Trophoblast cell (in vitro differentiated cells and primary cell): Measurements from ENCODE around the gene ANKRD13B.
A peak's percentile ranks its signal among the peaks of the same experiment; 100 is the strongest.

ENCODE experiments used
- DNase-seq, 2 donors: peaks; one replicate each; pipeline ENCODE4 v3.0.0-alpha.2; 2016
- H2AFZ ChIP-seq: 2 replicates; pipeline ENCODE4 v1.6.1; 2013; ENCODE audit warnings: low read length, moderate library complexity, mild to moderate bottlenecking; ENCODE audit not compliant: insufficient read depth, poor library complexity
- H2AK5ac ChIP-seq: 2 replicates; pipeline ENCODE4 v1.6.1; 2013; ENCODE audit warnings: mild to moderate bottlenecking, low read length
- H2BK120ac ChIP-seq: 2 replicates; pipeline ENCODE4 v1.6.1; 2013; ENCODE audit warnings: low read length, mild to moderate bottlenecking, moderate library complexity; ENCODE audit not compliant: insufficient read depth, poor library complexity
- H2BK12ac ChIP-seq: 2 replicates; pipeline ENCODE4 v1.6.1; 2013; ENCODE audit warnings: mild to moderate bottlenecking, low read length, moderate library complexity
- H2BK5ac ChIP-seq: 2 replicates; pipeline ENCODE4 v1.6.1; 2013; ENCODE audit warnings: low read length, low read depth, moderate library complexity, mild to moderate bottlenecking; ENCODE audit not compliant: poor library complexity
- H3K14ac ChIP-seq: 2 replicates; pipeline ENCODE4 v1.6.1; 2013; ENCODE audit warnings: mild to moderate bottlenecking, low read length
- H3K18ac ChIP-seq: 2 replicates; pipeline ENCODE4 v1.6.1; 2013; ENCODE audit warnings: mild to moderate bottlenecking, low read length
- H3K23ac ChIP-seq: 2 replicates; pipeline ENCODE4 v1.6.1; 2013; ENCODE audit warnings: low read length
- H3K27ac ChIP-seq: 2 replicates; pipeline ENCODE4 v1.5.1; 2013; ENCODE audit warnings: low read depth, mild to moderate bottlenecking, inconsistent platforms, low read length, moderate library complexity
- H3K27me3 ChIP-seq: 2 replicates; pipeline ENCODE4 v1.6.1; 2013; ENCODE audit warnings: inconsistent platforms, mild to moderate bottlenecking, low read length, moderate library complexity; ENCODE audit not compliant: insufficient read depth
- H3K36me3 ChIP-seq, 2 experiments: 1 replicate in 1 of 2; 2 replicates in 1 of 2; pipeline ENCODE4 v1.6.1; 2013; ENCODE audit warnings: low read length in 2 of 2, mild to moderate bottlenecking in 2 of 2, moderate library complexity in 1 of 2; ENCODE audit not compliant: insufficient read depth in 2 of 2, control insufficient read depth in 1 of 2
- H3K4ac ChIP-seq: 2 replicates; pipeline ENCODE4 v1.6.1; 2013; ENCODE audit warnings: low read depth, mild to moderate bottlenecking, low read length, moderate library complexity
- H3K4me1 ChIP-seq, 2 experiments: 1 replicate in 1 of 2; 2 replicates in 1 of 2; pipeline ENCODE4 v1.6.1; 2013; ENCODE audit warnings: low read length in 2 of 2, mild to moderate bottlenecking in 2 of 2, moderate library complexity in 1 of 2; ENCODE audit not compliant: insufficient read depth in 2 of 2, control insufficient read depth in 1 of 2
- H3K4me2 ChIP-seq: 2 replicates; pipeline ENCODE4 v1.6.1; 2013; ENCODE audit warnings: inconsistent platforms, mild to moderate bottlenecking, low read length, moderate library complexity
- H3K4me3 ChIP-seq: 2 replicates; pipeline ENCODE4 v1.5.1; 2013; ENCODE audit warnings: mild to moderate bottlenecking, low read depth, low read length, inconsistent platforms
- H3K79me1 ChIP-seq: one replicate; pipeline ENCODE4 v1.6.1; 2013; ENCODE audit warnings: low read length
- H3K79me2 ChIP-seq: 2 replicates; pipeline ENCODE4 v1.6.1; 2013; ENCODE audit warnings: low read length, mild to moderate bottlenecking; ENCODE audit not compliant: control insufficient read depth, insufficient read depth, poor library complexity
- H3K9ac ChIP-seq: 2 replicates; pipeline ENCODE4 v1.6.1; 2013; ENCODE audit warnings: mild to moderate bottlenecking, low read length
- H3K9me3 ChIP-seq: 2 replicates; pipeline ENCODE4 v1.6.1; 2013; ENCODE audit warnings: low read depth, mild to moderate bottlenecking, control low read depth, inconsistent platforms, low read length; ENCODE audit not compliant: insufficient read depth
- H4K12ac ChIP-seq: 2 replicates; pipeline ENCODE4 v1.6.1; 2013; ENCODE audit warnings: low read depth, mild to moderate bottlenecking, low read length, moderate library complexity
- H4K8ac ChIP-seq: 2 replicates; pipeline ENCODE4 v1.6.1; 2013; ENCODE audit warnings: low read depth, mild to moderate bottlenecking, low read length, moderate library complexity
- H4K91ac ChIP-seq: one replicate; pipeline ENCODE4 v1.6.1; 2013; ENCODE audit warnings: low read depth, mild to moderate bottlenecking, low read length, moderate library complexity
- WGBS: extraction: QIAGEN DNeasy Blood & Tissue Kit; methylation state at CpG from one replicate; pipeline ENCODE4 v1.1.7; 2013; ENCODE audit warnings: missing lambda C conversion rate; ENCODE audit not compliant: insufficient read length, insufficient coverage; ENCODE audit errors: extremely low coverage; 5-methylcytosine and 5-hydroxymethylcytosine counted together

The ANKRD13B gene

DNA sequence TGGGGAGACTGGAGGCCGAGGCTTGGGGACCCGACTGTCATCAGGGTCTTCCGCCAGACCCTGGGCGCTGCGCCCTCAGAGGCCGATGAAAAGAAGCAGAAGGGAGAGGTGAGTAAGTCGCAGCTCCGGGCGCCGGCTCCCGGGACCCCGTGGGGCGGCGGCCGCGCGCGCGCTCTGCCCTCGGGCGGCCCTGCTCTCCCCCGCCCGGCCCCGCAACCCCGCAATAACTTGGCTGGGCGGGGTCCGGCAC is 25.7 kb upstream of the ANKRD13B start:
- no peak for DNase-seq
- no peak overlapping the region for H2BK12ac ChIP-seq
- no peak overlapping the region for H2AK5ac ChIP-seq
- no peak overlapping the region for H3K23ac ChIP-seq
- peak overlapping the region; percentile 56 for H2AFZ ChIP-seq
- no peak overlapping the region for H2BK120ac ChIP-seq
- peak overlapping the region; percentile 97 for H3K4me2 ChIP-seq
- no peak overlapping the region for H3K9ac ChIP-seq
- peak overlapping the region; percentile 36 for H3K18ac ChIP-seq
- peaks cover 5% of the 10 kb centered on the region for H3K9me3 ChIP-seq
- H3K27me3 ChIP-seq: peaks cover 11% of the 10 kb centered on the region
- peaks cover 7% of the 10 kb centered on the region for H3K79me2 ChIP-seq
- H3K27ac ChIP-seq: no peak overlapping the region
- no peak overlapping the region for H3K4ac ChIP-seq
- no peak overlapping the region for H3K14ac ChIP-seq
- H4K12ac ChIP-seq: no peak overlapping the region
- peak overlapping the region; percentile 71 for H3K4me3 ChIP-seq
- H4K91ac ChIP-seq: no peak overlapping the region
- H3K4me1 ChIP-seq: peaks cover 18 to 27% of the 10 kb centered on the region in 2 experiments
- peaks cover 7 to 8% of the 10 kb centered on the region in 2 experiments for H3K36me3 ChIP-seq
- H2BK5ac ChIP-seq: no peak overlapping the region
- H4K8ac ChIP-seq: peak overlapping the region; percentile 61
- peaks cover 11% of the 10 kb centered on the region for H3K79me1 ChIP-seq
- WGBS: no CpG with 5 or more reads among the region's 27 CpGs

DNA sequence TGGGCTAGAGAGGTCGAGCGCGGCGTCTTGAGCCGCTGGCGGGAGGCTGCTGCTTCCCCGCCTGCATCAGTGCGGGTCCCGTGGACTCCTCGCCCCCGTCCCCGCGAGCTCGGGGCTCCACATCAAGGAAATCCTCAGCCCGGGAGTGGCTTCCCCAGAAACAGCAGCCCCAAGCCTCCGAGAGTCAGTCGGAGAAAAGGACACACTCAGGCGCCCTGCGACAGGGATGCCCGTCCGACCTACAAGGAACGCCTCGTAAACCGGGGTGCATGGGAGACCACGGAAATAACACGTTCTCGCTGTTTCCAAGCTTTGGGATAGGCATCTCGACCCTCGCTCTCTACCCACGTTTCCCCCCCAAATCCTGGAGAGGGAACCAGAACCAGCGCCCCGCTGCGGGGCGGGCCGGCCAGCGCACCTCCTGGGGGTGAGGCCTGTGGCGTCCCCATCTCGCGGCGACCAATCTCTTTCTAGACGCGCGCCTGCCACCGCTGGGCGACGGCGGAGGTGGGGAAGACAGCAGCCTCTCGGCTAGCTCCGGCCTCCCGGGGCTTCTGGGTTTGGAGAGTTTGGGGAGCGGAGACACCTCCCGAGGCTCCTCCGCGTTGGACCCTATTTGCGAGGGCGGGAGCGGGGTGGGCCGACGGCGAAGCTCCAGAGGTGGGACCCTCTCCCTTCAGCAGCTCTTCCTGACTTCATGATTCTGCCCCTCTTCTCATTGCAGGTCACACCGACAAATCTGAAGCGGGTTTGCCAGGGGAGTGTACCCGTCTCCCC is 25.2 kb upstream of the ANKRD13B start:
- H3K4me2 ChIP-seq: peak overlapping the region; percentile 97
- peaks cover 7% of the 10 kb centered on the region for H3K79me2 ChIP-seq
- peak overlapping the region; percentile 29 for H2BK5ac ChIP-seq
- peak overlapping the region; percentile 71 for H3K4me3 ChIP-seq
- H3K4ac ChIP-seq: no peak overlapping the region
- DNase-seq: peak in 1 of 2 donors; percentile 45
- peaks cover 11% of the 10 kb centered on the region for H3K79me1 ChIP-seq
- H3K18ac ChIP-seq: peak overlapping the region; percentile 64
- H3K14ac ChIP-seq: peak overlapping the region; percentile 46
- peaks cover 7 to 8% of the 10 kb centered on the region in 2 experiments for H3K36me3 ChIP-seq
- H2AFZ ChIP-seq: peak overlapping the region; percentile 56
- no peak overlapping the region for H2BK12ac ChIP-seq
- H3K27ac ChIP-seq: peak overlapping the region; percentile 59
- peak overlapping the region; percentile 40 for H4K12ac ChIP-seq
- peaks cover 18 to 27% of the 10 kb centered on the region in 2 experiments for H3K4me1 ChIP-seq
- WGBS: no CpG with 5 or more reads among the region's 63 CpGs
- no peak overlapping the region for H2AK5ac ChIP-seq
- H3K23ac ChIP-seq: no peak overlapping the region
- peak overlapping the region; percentile 17 for H3K9ac ChIP-seq
- peak overlapping the region; percentile 22 for H4K91ac ChIP-seq
- peak overlapping the region; percentile 8 for H2BK120ac ChIP-seq
- peak overlapping the region; percentile 86 for H4K8ac ChIP-seq
- peaks cover 11% of the 10 kb centered on the region for H3K27me3 ChIP-seq
- peaks cover 3% of the 10 kb centered on the region for H3K9me3 ChIP-seq

DNA sequence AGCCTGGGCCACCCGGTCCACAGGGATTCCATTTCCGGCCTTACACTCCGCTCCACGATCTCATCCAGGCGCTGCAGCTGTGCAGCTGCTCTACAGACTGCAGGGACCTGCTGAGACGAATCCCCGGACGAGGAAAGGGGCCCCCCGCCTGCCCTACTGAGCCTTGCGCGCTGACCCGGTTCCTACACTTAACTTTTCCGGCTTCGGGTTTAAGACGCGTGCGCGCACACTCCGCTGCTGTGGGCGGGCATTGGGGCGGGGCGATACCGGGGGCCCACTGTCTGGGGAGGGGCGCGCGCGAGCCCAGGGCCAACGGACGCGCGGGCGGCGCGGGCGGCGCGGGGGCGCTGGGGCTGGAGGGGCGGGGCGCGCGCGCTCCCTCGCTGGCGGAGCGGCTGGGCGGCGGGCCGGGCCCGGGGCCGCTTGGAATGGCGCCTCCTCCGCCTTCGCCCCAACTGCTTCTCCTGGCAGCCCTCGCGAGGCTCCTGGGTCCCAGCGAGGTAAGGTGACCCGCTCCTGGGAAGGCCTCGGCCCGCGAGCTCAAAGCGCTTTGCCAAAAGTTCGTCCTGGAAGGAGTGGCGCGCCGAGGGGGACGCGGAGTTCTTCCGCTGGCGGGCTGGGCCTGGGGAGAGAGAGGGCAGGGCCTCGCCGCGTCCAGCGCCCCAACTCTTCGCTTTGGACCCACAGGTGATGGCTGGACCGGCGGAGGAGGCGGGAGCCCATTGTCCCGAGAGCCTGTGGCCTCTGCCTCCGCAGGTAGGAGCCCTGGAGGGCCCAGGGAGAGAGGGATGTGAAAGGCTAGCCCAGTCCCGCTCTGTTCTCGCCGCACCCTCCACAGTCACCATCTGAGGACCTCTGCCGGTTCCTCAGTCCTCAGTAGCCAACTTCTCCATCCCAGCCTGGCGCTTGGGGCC is 24.3 kb upstream of the ANKRD13B start, which contains the start of gene TP53I13:
Gene TP53I13 (plus strand): TSS at position 371 of the 914 bp plus-strand sequence. CDS start 58 bp downstream, at position 429.
- Histone ChIP-seq H3K23ac (no peak within 1 kb of the TSS), H4K8ac (peak within 1 kb of the TSS; percentile 93), H2AK5ac (peak within 1 kb of the TSS; percentile 58), H3K27me3 (peaks cover 11% of the 10 kb centered on the region), H2BK120ac (peak within 1 kb of the TSS; percentile 91), H3K4me3 (peak within 1 kb of the TSS; percentile 74), H3K14ac (peak within 1 kb of the TSS; percentile 85), H3K4ac (peak within 1 kb of the TSS; percentile 64), H2BK12ac (peak within 1 kb of the TSS; percentile 42), H3K79me2 (peaks cover 7% of the 10 kb centered on the region), H3K4me1 (peaks cover 18 to 27% of the 10 kb centered on the region in 2 experiments), H2BK5ac (peak within 1 kb of the TSS; percentile 63), H3K9ac (peak within 1 kb of the TSS; percentile 85), H3K27ac (peak within 1 kb of the TSS; percentile 59), H4K91ac (peak within 1 kb of the TSS; percentile 87), H3K79me1 (peaks cover 11% of the 10 kb centered on the region), H3K9me3 (peaks cover 3% of the 10 kb centered on the region), H3K36me3 (peaks cover 13 to 14% of the 10 kb centered on the region in 2 experiments), H2AFZ (peak within 1 kb of the TSS; percentile 95), H4K12ac (peak within 1 kb of the TSS; percentile 90), H3K4me2 (peak within 1 kb of the TSS; percentile 97), H3K18ac (peak within 1 kb of the TSS; percentile 87)
- WGBS: no CpG with 5 or more reads among the region's 85 CpGs
- DNase-seq: peak; percentile 60 to 81

DNA sequence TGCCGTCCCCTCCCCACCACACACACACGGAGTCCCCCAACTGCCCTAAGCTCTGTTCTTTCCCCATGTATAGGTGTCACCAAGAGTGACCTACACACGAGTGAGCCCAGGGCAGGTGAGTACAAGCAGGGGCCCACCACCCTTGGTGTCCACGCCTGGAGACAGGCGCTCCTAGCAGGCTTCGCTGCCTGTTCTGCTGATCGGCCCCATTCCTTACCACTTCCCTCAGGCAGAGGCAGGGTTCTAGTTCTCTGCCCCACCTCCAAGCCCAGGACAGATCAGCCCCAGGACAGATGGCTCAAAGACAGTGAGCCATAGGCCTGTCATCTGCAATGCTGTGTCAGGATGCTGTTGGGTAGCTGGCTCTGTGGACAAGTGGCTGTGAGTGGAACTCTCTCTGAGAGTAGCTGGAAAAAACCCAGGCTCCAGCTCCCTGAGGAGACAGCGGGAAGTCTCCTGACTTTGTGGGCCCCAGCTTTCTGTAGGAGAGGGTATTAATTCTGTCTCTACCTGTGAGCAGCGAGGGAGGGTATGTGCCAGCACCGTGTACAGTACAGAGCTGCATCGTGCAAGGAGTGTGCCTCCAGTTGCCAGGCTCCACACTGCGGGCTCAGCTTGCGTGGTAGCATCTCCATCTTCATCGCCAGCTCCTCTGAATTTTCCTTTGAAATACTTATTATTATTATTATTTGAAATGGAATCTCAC is 23.5 kb upstream of the ANKRD13B start:
- Histone ChIP-seq H3K4me2 (peak overlapping the region; percentile 89), H3K14ac (peak overlapping the region; percentile 85), H3K9me3 (peaks cover 2% of the 10 kb centered on the region), H3K36me3 (peaks cover 21 to 22% of the 10 kb centered on the region in 2 experiments), H3K79me1 (peaks cover 11% of the 10 kb centered on the region), H2AK5ac (peak overlapping the region; percentile 58), H4K91ac (no peak overlapping the region), H2BK120ac (peak overlapping the region; percentile 91), H3K18ac (peak overlapping the region; percentile 87), H4K8ac (peak overlapping the region; percentile 93), H3K4me1 (peaks cover 18 to 27% of the 10 kb centered on the region in 2 experiments), H3K79me2 (peaks cover 7% of the 10 kb centered on the region), H2BK5ac (no peak overlapping the region), H3K27me3 (peaks cover 11% of the 10 kb centered on the region), H3K4ac (peak overlapping the region; percentile 64), H2BK12ac (no peak overlapping the region), H3K4me3 (peak overlapping the region; percentile 74), H3K9ac (peak overlapping the region; percentile 25), H3K27ac (no peak overlapping the region), H2AFZ (peak overlapping the region; percentile 95), H3K23ac (no peak overlapping the region), H4K12ac (peak overlapping the region; percentile 90)
- peak; percentile 51 to 53 for DNase-seq
- no CpG with 5 or more reads among the region's 14 CpGs for WGBS
